Measurements from ENCODE around the gene TIMELESS.
"Not testable (repeated sequence)": the region's sequence is repeated elsewhere in the genome, so short reads cannot be mapped to it uniquely, and the experiment has no call there.

TIMELESS gene

GRCh38 chr12:56448860-56449621, at the start of gene TIMELESS:
Gene TIMELESS, minus strand, starts transcription at chr12:56449426. Its CDS starts 15,256 bp downstream, at chr12:56434170.
- peak; percentile 90 for DNase-seq (ENCODE audit: low read depth)

GRCh38 chr12:56498126-56498902, 49.1 kb upstream of the TIMELESS start:
- DNase-seq (ENCODE audit: low read depth), result not testable (repeated sequence)

GRCh38 chr12:56496704-56497103, 47.5 kb upstream of the TIMELESS start:
- DNase-seq (ENCODE audit: low read depth), result peak; percentile 10

- not testable (repeated sequence) for DNase-seq (ENCODE audit: low read depth)
These were observed 45.3 kb upstream of the TIMELESS start for GRCh38 chr12:56494481-56494880.

GRCh38 chr12:56494106-56494415, 44.8 kb upstream of the TIMELESS start:
- not testable (repeated sequence) for DNase-seq (ENCODE audit: low read depth)

- DNase-seq (ENCODE audit: low read depth), result not testable (repeated sequence)
These were observed 44.3 kb upstream of the TIMELESS start for GRCh38 chr12:56493409-56494105.

GRCh38 chr12:56490360-56490759, 41.1 kb upstream of the TIMELESS start:
- no peak for DNase-seq (ENCODE audit: low read depth)

GRCh38 chr12:56488041-56488955, 39.1 kb upstream of the TIMELESS start, which contains the start of gene GLS2:
Gene GLS2, minus strand, starts transcription at chr12:56488161. Its CDS starts 43 bp downstream, at chr12:56488118.
- DNase-seq (ENCODE audit: low read depth), result peak; percentile 75

GRCh38 chr12:56487448-56488040, 38.3 kb upstream of the TIMELESS start:
- no peak for DNase-seq (ENCODE audit: low read depth)

GRCh38 chr12:56486694-56487093, 37.5 kb upstream of the TIMELESS start:
- no peak for DNase-seq (ENCODE audit: low read depth)

- no peak for DNase-seq (ENCODE audit: low read depth)
These were observed 35.3 kb upstream of the TIMELESS start for GRCh38 chr12:56484566-56484965.

GRCh38 chr12:56479625-56480024, 30.4 kb upstream of the TIMELESS start:
- no peak for DNase-seq (ENCODE audit: low read depth)

- no peak for DNase-seq (ENCODE audit: low read depth)
These were observed 28.4 kb upstream of the TIMELESS start for GRCh38 chr12:56477521-56478225.

- DNase-seq (ENCODE audit: low read depth), result no peak
These were observed 27.8 kb upstream of the TIMELESS start for GRCh38 chr12:56476972-56477432.

- no peak for DNase-seq (ENCODE audit: low read depth)
These were observed 26.9 kb upstream of the TIMELESS start for GRCh38 chr12:56476143-56476542.

GRCh38 chr12:56474389-56474788, 25.2 kb upstream of the TIMELESS start:
- no peak for DNase-seq (ENCODE audit: low read depth)

- DNase-seq (ENCODE audit: low read depth), result no peak
These were observed 20.0 kb upstream of the TIMELESS start for GRCh38 chr12:56469007-56469930.

GRCh38 chr12:56468216-56469006, 19.2 kb upstream of the TIMELESS start, which contains the start of gene SPRYD4:
Gene SPRYD4, plus strand, starts transcription at chr12:56468578. Its CDS starts 14 bp downstream, at chr12:56468592.
- DNase-seq (ENCODE audit: low read depth), result peak; percentile 94

Measured in iris pigment epithelial cell (primary cell).